Fibroblast of pulmonary artery (primary cell): Measurements from ENCODE around the gene UCP3.
A peak's percentile ranks its signal among the peaks of the same experiment; 100 is the strongest.

Source experiments
- DNase-seq: peaks from one replicate; pipeline ENCODE4 v3.0.0-alpha.2; 2010; ENCODE audit warnings: low read depth
- H3K4me3 ChIP-seq: replicated peaks from 2 replicates; pipeline ENCODE4 v1.5.1; 2011; ENCODE audit warnings: low read depth, mild to moderate bottlenecking, control low read depth, low read length, moderate library complexity
- CTCF ChIP-seq: IDR thresholded peaks from 2 replicates; pipeline ENCODE4 v1.5.1; 2011; ENCODE audit warnings: mild to moderate bottlenecking, control low read depth, low read length, inconsistent platforms; ENCODE audit errors: missing control alignments

Gene UCP3

GRCh38 chr11:73999581-74000306 is 9.1 kb downstream of the UCP3 start:
- no peak for TF ChIP-seq CTCF
- no peak for DNase-seq
- no peak overlapping the region for H3K4me3 ChIP-seq

DNA sequence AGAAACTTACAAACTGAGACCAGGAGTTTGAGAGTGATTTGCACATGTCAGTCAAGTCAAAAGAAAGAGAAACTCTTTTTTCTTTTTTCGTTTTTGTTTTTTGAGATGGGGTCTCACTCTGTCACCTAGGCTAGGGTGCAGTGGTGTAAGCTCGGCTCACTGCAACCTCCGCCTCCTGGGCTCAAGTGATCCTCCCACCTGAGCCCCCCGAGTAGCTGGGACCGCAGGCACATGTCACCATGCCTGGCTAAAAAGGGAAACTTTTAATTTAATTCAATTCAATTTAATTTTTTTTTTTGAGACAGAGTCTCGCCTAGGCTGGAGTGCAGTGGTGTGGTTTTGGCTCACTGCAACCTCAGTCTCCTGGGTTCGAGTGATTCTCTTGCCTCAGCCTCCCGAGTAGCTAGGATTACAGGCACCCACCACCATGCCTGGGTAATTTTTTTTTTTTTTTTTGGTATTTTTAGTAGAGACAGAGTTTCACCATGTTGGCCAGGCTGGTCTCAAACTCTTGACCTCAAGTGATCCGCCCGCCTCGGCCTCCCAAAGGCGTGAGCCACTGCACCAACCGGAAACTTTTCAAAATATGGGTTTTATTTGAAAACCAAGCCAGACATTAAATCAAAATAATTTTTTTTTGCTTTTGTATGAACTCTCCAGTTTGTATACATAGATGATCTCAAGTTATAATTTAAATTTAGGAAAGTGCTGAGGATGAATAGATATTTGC is 9.9 kb downstream of the UCP3 start:
- TF ChIP-seq CTCF = no peak
- no peak overlapping the region for H3K4me3 ChIP-seq
- DNase-seq = no peak

- no peak for DNase-seq
- no peak for TF ChIP-seq CTCF
- H3K4me3 ChIP-seq = no peak overlapping the region
These were observed 11.6 kb downstream of the UCP3 start for GRCh38 chr11:73997120-73997770.

GRCh38 chr11:73996161-73996747 is 12.6 kb downstream of the UCP3 start:
- no peak for TF ChIP-seq CTCF
- no peak overlapping the region for H3K4me3 ChIP-seq
- no peak for DNase-seq

DNA sequence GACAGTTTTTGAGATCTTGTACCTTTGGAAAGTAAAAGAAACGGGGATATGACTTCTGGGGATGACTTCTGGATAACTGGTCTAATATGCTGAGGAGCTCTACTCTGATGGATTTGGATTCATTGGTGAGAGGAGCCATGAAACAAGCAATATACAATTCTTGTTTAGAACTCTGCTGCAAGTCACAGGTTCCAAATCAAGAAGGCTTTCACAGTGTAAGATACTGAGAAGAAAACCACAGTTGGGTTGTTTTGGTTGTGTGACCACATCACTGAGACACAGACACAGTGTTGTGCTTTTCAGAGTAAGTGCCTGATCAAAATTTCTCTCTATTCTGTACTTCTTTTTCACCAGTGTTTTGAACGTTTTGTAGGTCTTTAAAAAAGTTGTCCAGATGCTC is 13.2 kb downstream of the UCP3 start:
- no peak for DNase-seq

DNA sequence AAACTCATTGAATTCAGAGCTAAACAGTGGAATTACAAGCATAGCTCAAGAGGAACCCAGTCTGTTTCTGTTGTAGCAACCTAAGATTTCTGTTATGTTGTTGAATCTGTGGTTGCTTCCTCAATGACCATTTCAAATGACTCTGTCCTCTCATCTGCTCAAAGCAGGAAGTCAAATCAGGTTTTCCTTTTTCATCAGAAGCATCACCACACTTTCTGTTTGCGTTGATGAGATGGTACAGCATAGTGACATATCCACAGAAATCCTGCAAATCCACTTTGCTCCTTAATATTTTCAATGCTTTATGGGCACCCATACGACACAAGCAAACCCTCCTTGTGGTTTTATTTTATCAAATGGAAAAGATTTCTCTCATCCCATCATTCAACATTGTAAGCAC is 13.6 kb downstream of the UCP3 start:
- no peak for TF ChIP-seq CTCF
- DNase-seq = peak; percentile 16
- H3K4me3 ChIP-seq = no peak overlapping the region

More for the DNA sequence above, 13.2 kb downstream of the UCP3 start:
- no peak for TF ChIP-seq CTCF
- H3K4me3 ChIP-seq = no peak overlapping the region
